ENCODE results near the gene ARMC3. TPM values are rescaled to one million over a fixed set of nuclear protein-coding genes. Genes with fewer than 3 reads are reported as not detected.

Gene ARMC3
- total RNA-seq, 1 experiment from 2014 or later: 0.09 TPM

DNA sequence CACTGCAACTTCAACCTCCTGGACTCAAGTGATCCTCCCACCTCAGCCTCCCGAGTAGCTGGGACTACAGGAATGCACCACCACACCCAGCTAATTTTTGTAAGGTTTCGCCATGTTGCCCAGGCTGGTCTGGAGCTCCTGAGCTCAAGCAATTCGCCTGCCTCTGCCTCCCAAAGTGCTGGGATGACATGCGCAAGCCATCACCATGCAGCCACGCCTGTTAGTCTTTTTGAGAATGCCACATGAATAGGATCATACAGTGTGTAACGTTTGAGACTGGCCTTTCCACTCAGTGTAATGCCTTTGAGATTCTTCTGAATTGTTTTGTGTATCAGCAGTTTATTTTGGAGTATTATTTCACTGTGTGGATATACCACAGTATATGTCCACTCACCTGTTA is 91.8 kb downstream of the ARMC3 start:
- WGBS (ENCODE audit: extremely low coverage, insufficient read length, low lambda C conversion rate): no CpG with 5 or more reads among the region's 6 CpGs

More for the DNA sequence above, 91.8 kb downstream of the ARMC3 start:
- peaks cover 7 to 9% of the 10 kb centered on the region in 2 experiments; a peak in 4 of 5 replicates for H3K9me3 Mint-ChIP-seq
- no peaks in the 10 kb centered on the region for H3K4me1 Mint-ChIP-seq
- no peak overlapping the region for H2BK12ac ChIP-seq (ENCODE audit: insufficient read length, low read depth, low read length)
- no peak overlapping the region for H4K91ac ChIP-seq (ENCODE audit: insufficient read length, low read depth, low read length)
- peaks cover 4% of the 10 kb centered on the region for H3K27me3 Mint-ChIP-seq (ENCODE audit: low read depth)
- no peak overlapping the region for H2BK20ac ChIP-seq (ENCODE audit: low read depth, low read length, poor library complexity, severe bottlenecking)
- H4K8ac ChIP-seq (replicated peaks; ENCODE audit: insufficient read length, low read depth, low read length): no peak overlapping the region
- no peak for DNase-seq
- H3K14ac ChIP-seq (ENCODE audit: insufficient read depth, low read length): no peak overlapping the region
- H3K9me3 ChIP-seq (ENCODE audit: control insufficient read depth, low read depth, low read length): no peaks in the 10 kb centered on the region
- H3K9ac ChIP-seq (ENCODE audit: extremely low read depth, insufficient read length, low read length): no peak overlapping the region
- no peak overlapping the region for H3K56ac ChIP-seq (ENCODE audit: insufficient read length, low read depth, low read length)
- no peak overlapping the region for H3K18ac ChIP-seq (ENCODE audit: insufficient read length, low read depth, low read length)
- no peak overlapping the region for H3K4me3 Mint-ChIP-seq
- H3K36me3 Mint-ChIP-seq (ENCODE audit: insufficient read depth in 1 of 3, low read depth in 3 of 3): peaks cover 0 to 2% (median 0%) of the 10 kb centered on the region in 3 experiments; a peak in 1 of 7 replicates
- H3K23me2 ChIP-seq (ENCODE audit: insufficient read length, low read depth, low read length, poor library complexity, severe bottlenecking): no peaks in the 10 kb centered on the region
- H3K23ac ChIP-seq (ENCODE audit: insufficient read length, low read depth, low read length): no peak overlapping the region
- H3K79me2 ChIP-seq (ENCODE audit: insufficient read depth, low read length): no peaks in the 10 kb centered on the region
- H3K27ac Mint-ChIP-seq: no peak overlapping the region
- no peak overlapping the region for H3K4me2 ChIP-seq (ENCODE audit: insufficient read depth, insufficient read length, low read length)
- H3K27ac ChIP-seq (ENCODE audit: insufficient read length, low read depth, low read length): no peak overlapping the region
- no peak overlapping the region for H2AFZ ChIP-seq (ENCODE audit: low read length)
- no peak overlapping the region for H3K4ac ChIP-seq (ENCODE audit: low read depth, low read length)
- H2AK5ac ChIP-seq (ENCODE audit: insufficient read length, low read length): no peak overlapping the region
- H2BK15ac ChIP-seq (ENCODE audit: low read depth, low read length): no peak overlapping the region
- H4K5ac ChIP-seq (ENCODE audit: insufficient read length, low read depth, low read length): no peak overlapping the region
- H2BK5ac ChIP-seq (ENCODE audit: insufficient read length, low read length): no peak overlapping the region
- H2BK120ac ChIP-seq (ENCODE audit: low read depth, low read length, poor library complexity, severe bottlenecking): no peak overlapping the region
- no peaks in the 10 kb centered on the region for H3K4me1 ChIP-seq (ENCODE audit: insufficient read depth, low read length)
- H4K20me1 ChIP-seq (ENCODE audit: control insufficient read depth, insufficient read depth, insufficient read length): no peaks in the 10 kb centered on the region
- TF ChIP-seq, protein P1, sequence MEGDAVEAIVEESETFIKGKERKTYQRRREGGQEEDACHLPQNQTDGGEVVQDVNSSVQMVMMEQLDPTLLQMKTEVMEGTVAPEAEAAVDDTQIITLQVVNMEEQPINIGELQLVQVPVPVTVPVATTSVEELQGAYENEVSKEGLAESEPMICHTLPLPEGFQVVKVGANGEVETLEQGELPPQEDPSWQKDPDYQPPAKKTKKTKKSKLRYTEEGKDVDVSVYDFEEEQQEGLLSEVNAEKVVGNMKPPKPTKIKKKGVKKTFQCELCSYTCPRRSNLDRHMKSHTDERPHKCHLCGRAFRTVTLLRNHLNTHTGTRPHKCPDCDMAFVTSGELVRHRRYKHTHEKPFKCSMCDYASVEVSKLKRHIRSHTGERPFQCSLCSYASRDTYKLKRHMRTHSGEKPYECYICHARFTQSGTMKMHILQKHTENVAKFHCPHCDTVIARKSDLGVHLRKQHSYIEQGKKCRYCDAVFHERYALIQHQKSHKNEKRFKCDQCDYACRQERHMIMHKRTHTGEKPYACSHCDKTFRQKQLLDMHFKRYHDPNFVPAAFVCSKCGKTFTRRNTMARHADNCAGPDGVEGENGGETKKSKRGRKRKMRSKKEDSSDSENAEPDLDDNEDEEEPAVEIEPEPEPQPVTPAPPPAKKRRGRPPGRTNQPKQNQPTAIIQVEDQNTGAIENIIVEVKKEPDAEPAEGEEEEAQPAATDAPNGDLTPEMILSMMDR (conservative IDR thresholded peaks at IDR 0.05): no peak
- no peak overlapping the region for H3T11ph ChIP-seq (ENCODE audit: low read length)
- H3K79me1 ChIP-seq (ENCODE audit: insufficient read depth, low read depth, low read length, poor library complexity, severe bottlenecking): no peaks in the 10 kb centered on the region
- no peaks in the 10 kb centered on the region for H3K27me3 ChIP-seq (ENCODE audit: insufficient read depth, low read length)

Measured in H9 (cell line).